GM19324 (cell line): ENCODE measurements around the gene PRXL2B.
A peak's percentile ranks its signal among the peaks of the same experiment; 100 is the strongest.
"Not testable (repeated sequence)": the region's sequence is repeated elsewhere in the genome, so short reads cannot be mapped to it uniquely, and the experiment has no call there.

Experiments
- ATAC-seq: cut with Tn5 transposase; IDR thresholded peaks from one replicate; pipeline ENCODE4 v1.9.1; 2021; ENCODE audit warnings: mild to moderate bottlenecking, moderate library complexity; ENCODE audit not compliant: unreplicated experiment, low FRiP score

PRXL2B gene

GRCh38 chr1:2564006-2564814, 22.4 kb upstream of the PRXL2B start:
- ATAC-seq: no peak

GRCh38 chr1:2564815-2565374, 21.7 kb upstream of the PRXL2B start:
- ATAC-seq: no peak

GRCh38 chr1:2566101-2567045, 20.2 kb upstream of the PRXL2B start:
- no peak for ATAC-seq

DNA sequence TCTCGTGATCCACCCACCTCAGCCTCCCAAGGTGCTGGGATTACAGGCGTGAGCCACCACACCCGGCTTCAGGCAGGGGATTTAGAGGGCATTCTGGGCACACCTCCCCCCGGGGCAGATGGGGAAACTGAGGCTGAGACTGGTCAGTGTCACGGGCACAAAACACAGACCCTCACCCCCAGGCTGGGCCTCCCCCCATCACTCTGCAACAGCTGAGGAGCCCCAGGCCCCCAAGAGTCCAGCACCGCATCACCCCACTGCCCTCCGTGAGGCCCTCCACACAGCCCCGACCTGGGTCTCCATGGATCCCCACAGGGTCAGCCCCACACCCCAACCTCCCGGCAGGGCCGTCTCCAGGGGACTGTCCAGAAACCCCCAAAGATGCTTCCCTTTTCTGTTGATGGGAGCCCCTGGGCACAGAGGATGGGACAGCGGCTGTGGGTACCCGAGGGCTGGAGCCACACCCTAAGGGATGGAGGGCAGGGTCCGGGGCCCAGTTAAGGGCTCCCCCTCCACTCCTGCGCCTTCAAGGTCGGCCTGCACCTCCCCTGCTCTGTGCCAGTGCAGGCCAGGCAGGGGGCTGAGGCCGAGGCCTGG, 19.4 kb upstream of the PRXL2B start:
- ATAC-seq: no peak

GRCh38 chr1:2568187-2568816, 18.3 kb upstream of the PRXL2B start:
- not testable (repeated sequence) for ATAC-seq

DNA sequence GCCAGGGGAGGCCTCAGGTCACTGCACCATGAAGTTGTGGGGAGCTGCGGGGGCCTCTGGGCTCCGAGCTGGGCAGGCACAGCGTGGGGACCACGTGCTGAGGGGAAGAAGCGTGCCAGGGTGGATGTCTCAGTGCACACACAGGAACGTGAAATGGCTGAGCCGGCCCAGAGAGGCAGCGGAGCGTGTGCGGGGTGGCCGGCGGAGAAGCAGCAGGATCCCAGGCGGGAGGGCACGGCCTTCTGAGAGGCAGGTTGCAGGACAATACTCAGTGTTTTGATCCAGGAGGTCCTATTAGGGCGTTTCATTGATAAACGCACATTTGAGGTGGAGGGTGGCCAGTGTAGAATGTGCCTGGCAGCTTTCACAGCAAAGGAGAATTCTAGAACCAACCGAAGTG, 17.5 kb upstream of the PRXL2B start:
- no peak for ATAC-seq

- ATAC-seq: not testable (repeated sequence)
These were observed 16.9 kb upstream of the PRXL2B start for GRCh38 chr1:2569703-2570102.

- ATAC-seq: no peak
These were observed 16.2 kb upstream of the PRXL2B start for GRCh38 chr1:2570332-2570731.

DNA sequence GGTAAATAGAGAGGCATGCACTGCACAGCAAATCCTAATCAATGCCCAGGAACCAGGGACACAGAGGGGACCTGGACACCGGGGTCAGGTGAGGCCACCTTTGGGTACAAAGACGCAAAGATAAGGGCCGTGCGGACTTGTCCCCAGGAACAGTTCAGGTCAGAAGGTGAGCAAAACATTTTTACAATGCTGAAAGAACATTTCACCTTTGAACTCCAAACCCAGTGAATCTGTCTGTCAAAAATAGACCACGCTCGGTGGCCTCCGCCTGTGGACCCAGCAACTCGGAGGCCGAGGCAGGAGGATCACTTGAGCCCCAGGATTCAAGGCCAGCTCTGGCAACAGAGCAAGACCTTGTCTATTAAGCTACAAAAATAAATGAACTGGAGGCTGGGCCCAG, 15.2 kb upstream of the PRXL2B start:
- no peak for ATAC-seq

DNA sequence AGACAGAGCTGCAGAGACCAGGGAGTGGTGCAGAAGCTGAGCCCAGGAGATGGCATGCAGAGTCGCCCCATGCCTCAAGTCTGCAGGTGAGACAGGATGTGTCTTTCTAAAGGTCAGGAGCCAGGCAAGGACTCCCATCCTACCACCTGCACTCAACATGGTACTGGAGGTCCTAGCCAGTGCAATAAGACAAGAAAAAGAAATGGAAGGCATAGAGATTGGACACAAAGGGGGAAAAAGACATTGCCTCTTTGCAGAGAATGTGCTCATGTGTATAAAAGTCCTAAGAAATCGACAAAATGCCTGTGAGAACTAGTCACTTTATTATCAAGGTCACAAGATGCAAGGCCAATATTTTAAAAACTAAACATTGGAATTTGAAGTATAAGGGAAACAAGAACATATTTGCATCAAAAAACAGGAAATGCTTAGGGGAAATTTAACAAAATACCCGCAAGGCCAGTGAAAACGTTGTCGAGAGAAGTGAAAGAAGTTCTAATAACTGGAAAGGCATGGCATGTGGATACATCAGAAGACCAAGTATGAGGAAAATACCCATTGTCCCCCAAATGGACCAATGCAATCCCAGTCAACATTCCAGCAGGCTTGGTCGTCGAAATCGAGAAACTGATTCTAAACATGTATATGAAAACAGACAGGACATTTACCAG, 13.2 kb upstream of the PRXL2B start:
- no peak for ATAC-seq

GRCh38 chr1:2574350-2574749, 12.2 kb upstream of the PRXL2B start:
- no peak for ATAC-seq

GRCh38 chr1:2575801-2576663, 10.5 kb upstream of the PRXL2B start:
- no peak for ATAC-seq

GRCh38 chr1:2577565-2578075, 9.0 kb upstream of the PRXL2B start:
- ATAC-seq: peak; percentile 28

DNA sequence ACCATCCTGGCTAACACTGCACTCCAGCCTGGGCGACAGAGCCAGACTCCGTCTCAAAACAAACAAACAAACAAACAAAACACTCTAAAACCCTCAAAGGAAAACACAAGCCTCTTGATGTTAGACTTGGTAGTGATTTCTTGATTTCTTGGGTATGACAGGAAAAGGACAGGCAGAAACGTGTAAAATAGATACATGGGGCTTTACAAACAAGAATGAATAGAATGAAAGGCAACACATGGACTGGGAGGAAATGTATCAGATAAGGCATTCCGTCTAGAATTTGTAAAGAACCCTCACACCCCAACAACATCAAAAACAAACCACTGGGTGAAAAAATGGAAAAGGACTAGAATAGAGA, 7.8 kb upstream of the PRXL2B start:
- no peak for ATAC-seq

- no peak for ATAC-seq
These were observed 5.9 kb upstream of the PRXL2B start for GRCh38 chr1:2580691-2581090.

- ATAC-seq: no peak
These were observed 4.2 kb upstream of the PRXL2B start for GRCh38 chr1:2582391-2582790.

DNA sequence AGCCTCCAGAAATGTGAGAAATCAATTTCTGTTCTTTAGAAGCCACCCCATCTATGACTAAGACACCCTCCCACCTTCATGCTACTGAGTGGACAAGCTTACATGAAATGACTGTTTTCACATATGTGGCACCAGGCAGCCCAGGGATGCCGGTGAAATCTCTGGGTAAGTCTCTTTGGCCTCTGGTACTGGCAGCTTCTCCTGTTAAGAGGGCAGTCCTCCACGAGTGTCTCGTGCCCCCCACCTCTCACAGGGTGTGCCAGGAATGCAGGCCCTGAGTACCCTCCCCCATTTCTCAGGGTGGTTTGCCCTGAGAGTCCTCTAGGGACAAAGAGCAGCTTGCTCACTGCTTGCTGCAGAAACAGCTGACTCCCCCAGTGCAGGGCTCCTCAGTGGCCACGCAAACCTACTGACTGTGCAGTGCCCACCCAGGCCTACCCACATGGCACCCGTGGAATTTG, 3.2 kb upstream of the PRXL2B start:
- ATAC-seq: no peak

- ATAC-seq: no peak
These were observed 2.7 kb upstream of the PRXL2B start for GRCh38 chr1:2583871-2584351.
